Upper lobe of left lung (tissue), 4 donors: ENCODE measurements around the gene TTC33.
A peak's percentile ranks its signal among the peaks of the same experiment; 100 is the strongest.

Experiments used
- CTCF ChIP-seq, 6 experiments: fragments of 450-650 bp in 4 of 6; fragments of 200-600 bp in 2 of 6; sonication (generic) in 2 of 6; IDR thresholded peaks; one replicate each; pipeline ENCODE4 v1.5.1; 2016 to 2019; ENCODE audit warnings: antibody characterized with exemption in 6 of 6
- POLR2A ChIP-seq, 4 donors: fragments of 450-650 bp; IDR thresholded peaks; one replicate each; pipeline ENCODE4 v1.5.1; 2016 to 2017; ENCODE audit warnings: antibody characterized with exemption in 4 of 4, mild to moderate bottlenecking in 2 of 4

GRCh38 chr5:40682154-40683017 lies 73.4 kb downstream of the TTC33 start:
- TF ChIP-seq CTCF (IDR thresholded peaks at IDR 0.05) (no peak), POLR2A (IDR thresholded peaks at IDR 0.05) (peak in 1 of 4 donors; percentile 40)
